ENCODE results near the gene GNL3L.
"Not testable (repeated sequence)": the region's sequence is repeated elsewhere in the genome, so short reads cannot be mapped to it uniquely, and the experiment has no call there.

GNL3L gene

GRCh38 chrX:54555006-54555405 lies 25.0 kb downstream of the GNL3L start:
- not testable (repeated sequence) for DNase-seq (ENCODE audit: extremely low spot score, insufficient read length, low read depth); FAIRE-seq

- DNase-seq (ENCODE audit: extremely low spot score, insufficient read length, low read depth) (no peak), FAIRE-seq (no peak)
These were observed 30.4 kb downstream of the GNL3L start for GRCh38 chrX:54560411-54560810.

- FAIRE-seq (no peak), DNase-seq (ENCODE audit: extremely low spot score, insufficient read length, low read depth) (no peak)
These were observed 31.6 kb downstream of the GNL3L start for GRCh38 chrX:54561622-54562021.

- FAIRE-seq (no peak), DNase-seq (ENCODE audit: extremely low spot score, insufficient read length, low read depth) (no peak)
These were observed 34.9 kb downstream of the GNL3L start for GRCh38 chrX:54564936-54565335.

GRCh38 chrX:54570332-54570731 lies 40.3 kb downstream of the GNL3L start:
- FAIRE-seq, result peak; percentile 9

GRCh38 chrX:54572641-54573040 lies 42.6 kb downstream of the GNL3L start:
- DNase-seq (ENCODE audit: extremely low spot score, insufficient read length, low read depth); FAIRE-seq: not testable (repeated sequence)

More at GRCh38 chrX:54570332-54570731, 40.3 kb downstream of the GNL3L start:
- DNase-seq (ENCODE audit: extremely low spot score, insufficient read length, low read depth), result no peak

- FAIRE-seq, result no peak
- DNase-seq (ENCODE audit: extremely low spot score, insufficient read length, low read depth), result no peak
These were observed 67.7 kb downstream of the GNL3L start for GRCh38 chrX:54597728-54598127.

GRCh38 chrX:54602563-54602962 lies 72.5 kb downstream of the GNL3L start:
- FAIRE-seq (no peak), DNase-seq (ENCODE audit: extremely low spot score, insufficient read length, low read depth) (no peak)

All from GM18507 (cell line).